NOMO-1 treated with DMSO at 0.1 percent for 48 hours (cell line): ENCODE data around the gene GPSM3.
"Not testable (repeated sequence)": the region's sequence is repeated elsewhere in the genome, so short reads cannot be mapped to it uniquely, and the experiment has no call there.

Source experiments
- DNase-seq: peaks from one replicate; lab custom pipeline; 2025; ENCODE audit not compliant: unreplicated experiment; lab: John Stamatoyannopoulos, UW

GPSM3 gene

GRCh38 chr6:32203426-32204267, 11.2 kb upstream of the GPSM3 start:
- DNase-seq: no peak

DNA sequence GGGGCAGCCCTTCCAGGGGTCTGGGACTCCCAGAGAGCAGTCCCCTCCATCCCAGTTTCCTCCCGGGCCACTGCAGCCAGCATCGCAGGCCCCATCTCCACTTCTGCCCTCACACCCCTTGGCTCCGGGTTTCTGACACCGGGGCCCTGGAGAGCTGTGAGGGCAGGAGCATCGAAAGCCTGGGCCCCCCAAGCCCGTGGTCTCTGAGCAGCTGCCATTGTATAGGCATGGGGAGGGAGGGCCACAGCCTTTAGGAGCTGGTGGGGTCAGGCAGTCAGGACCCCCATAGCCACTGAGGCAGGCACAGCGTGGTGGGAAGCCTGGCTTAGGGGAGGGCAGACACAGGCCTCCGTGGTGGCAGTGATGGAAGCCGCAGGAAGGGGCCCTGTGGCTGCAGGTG, 9.7 kb upstream of the GPSM3 start:
- no peak for DNase-seq

DNA sequence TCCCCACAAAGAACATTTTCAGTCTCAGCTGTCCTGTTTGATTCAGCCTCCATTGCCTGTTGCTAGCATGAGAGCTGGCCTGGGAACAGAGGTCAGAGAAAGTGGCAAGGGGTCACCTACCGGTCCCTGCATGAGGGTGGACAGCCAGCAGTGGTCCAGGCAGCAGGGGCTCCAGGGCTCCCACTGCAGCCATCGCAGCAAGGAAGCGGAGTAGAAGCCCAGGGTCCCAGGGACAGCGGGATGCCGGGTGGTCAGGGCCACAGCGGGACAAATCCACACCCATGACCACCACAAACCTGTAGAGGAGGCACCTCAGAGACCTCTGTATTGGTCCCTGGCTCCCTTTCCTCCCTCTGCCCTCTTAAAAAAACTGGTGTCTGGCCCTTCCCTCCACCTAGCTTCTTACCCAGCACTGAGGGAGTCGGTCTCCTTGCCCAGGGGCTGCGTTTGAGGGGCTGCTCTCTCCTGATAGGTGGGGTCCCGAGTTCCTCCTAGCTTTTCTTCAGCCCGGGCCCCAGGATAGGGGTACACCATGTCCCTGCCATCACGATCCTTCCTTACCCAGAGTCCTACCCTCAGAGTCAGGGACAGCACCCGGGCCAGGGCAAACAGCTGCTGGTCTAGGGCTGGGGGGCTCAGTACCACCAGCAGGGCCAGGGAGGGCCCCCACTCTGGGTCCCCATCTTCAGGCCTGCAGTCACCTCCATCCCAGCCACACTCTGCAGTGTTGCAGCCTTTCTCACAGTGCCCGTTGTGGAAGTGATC, 8.4 kb upstream of the GPSM3 start:
- no peak for DNase-seq

- DNase-seq: no peak
Measured at GRCh38 chr6:32198866-32199265, 6.4 kb upstream of the GPSM3 start.

GRCh38 chr6:32198345-32198696, 5.9 kb upstream of the GPSM3 start:
- no peak for DNase-seq

- peak; percentile 11 for DNase-seq
Measured at GRCh38 chr6:32196682-32197616, 4.5 kb upstream of the GPSM3 start.

GRCh38 chr6:32195902-32196681, 3.6 kb upstream of the GPSM3 start:
- peak; percentile 21 for DNase-seq

GRCh38 chr6:32195652-32195901, 3.1 kb upstream of the GPSM3 start:
- peak; percentile 98 for DNase-seq

DNA sequence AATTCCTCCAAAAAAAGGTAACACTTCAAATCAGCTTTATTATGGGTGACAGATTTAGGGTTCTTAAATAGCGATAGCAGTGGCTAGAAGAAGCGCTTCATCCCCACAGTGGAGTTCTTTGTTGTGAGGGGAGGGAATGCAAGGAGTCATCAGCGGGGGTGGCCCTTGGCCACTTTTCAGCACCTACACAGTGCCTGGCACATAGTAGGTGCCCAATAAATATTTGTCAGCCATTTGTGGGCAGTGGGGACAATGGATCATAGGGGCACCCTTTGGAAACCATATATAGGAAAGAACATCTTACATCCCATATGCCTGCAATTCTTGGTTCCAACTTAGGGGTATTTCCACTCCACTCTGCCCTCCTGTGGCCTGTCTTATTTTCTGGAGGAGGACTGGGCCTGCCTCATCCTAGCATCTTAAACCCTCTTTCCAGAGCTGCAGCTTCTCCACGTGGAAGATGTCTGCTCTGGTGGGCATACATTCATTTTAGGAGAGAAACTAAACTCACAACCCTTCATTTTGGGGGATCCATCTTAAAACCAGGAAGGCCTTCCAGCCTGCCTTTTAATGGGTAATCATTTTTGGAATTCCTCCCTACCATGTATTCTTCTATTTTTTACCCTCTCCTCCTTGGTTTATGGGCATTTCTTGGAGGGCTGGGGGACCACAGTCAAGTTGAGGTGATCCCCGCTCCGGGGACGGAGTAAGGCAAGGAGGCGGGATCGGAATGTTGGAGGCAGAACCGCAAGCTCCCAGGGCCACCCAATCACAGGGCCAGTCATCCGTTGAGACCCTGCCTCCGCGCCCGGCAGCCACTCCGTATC, 2.6 kb upstream of the GPSM3 start:
- peak; percentile 58 for DNase-seq

GRCh38 chr6:32194388-32194787, 1.9 kb upstream of the GPSM3 start:
- DNase-seq: no peak

- not testable (repeated sequence) for DNase-seq
Measured at GRCh38 chr6:32193096-32193495, 653 bp upstream of the GPSM3 start.

GRCh38 chr6:32191696-32192607, 491 bp downstream of the GPSM3 start:
- no peak for DNase-seq

DNA sequence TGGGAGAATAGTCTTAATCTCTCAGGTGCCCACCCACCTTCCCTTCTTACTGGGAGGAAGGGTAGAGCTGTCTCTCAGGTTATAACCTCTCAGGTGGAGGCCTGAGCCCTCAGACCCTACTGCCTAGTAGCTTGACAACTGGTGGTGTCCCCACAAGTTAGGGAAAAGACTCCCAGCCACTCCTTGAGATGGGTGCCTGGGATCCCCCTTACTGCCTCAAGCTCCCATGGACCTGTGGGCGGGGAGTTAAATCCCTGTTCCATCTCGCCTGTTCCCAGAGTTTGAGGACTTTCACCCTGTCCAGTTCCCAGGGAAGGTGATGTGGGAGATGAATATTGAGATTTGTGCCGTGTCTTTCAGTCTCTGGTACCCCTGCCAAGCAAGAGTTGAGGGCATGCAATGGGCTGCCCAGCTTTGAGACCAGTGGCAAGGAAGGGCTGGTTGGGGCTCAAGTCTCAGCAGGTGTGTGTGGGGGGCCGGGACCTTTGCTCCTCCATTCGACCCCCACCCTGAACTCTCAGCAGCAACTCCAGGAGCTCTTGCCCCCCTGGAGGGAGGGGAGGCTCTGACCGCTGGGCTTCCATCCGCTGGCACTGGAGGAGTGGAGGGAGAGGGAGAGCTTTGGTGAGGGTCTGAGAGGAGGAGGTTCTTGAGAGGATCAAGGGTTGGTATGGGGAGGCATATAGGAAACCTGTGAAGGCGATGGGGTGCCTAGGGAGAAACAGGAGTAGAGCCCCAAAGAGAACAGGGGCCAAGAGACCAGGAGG, 1.3 kb downstream of the GPSM3 start:
- DNase-seq: no peak

DNA sequence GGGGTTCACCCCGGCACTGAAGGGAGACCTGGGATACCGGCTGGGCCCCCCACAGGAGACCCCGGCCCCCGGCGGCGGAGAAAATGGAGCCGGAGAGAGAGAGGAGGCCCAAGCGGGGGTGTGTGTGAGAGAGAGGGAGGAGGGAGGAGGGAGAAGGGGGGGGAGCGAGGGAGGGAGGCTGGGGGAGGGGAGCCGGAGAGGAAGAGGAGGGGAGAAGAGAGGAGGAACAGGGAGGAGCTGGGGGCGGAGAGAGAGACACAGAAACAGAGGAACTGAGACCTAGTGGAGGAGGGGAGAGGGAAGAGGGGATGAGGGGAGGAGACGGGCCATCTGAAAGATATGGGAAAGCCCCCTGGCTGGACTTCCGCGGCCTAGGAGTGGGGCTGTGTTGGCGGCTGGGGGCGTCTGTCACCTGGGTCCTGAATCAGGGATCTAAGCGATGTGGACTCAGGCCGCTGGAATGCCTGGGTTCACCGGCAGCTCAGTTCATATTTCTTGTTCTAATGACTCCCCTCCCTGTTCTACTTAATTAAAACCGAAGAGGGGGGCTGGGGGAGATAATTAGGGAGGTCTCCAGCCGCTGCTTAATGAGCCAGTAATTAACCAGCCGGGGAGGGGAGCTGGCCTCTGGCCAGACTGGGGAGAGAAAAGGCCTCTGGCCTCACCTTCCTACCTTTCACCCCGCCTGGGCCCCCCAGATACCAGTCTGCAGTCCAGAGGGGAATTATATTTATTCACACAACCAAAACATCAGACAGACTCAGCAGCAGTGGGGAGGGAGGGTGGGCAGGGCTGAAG, 2.2 kb downstream of the GPSM3 start, which contains the start of gene PBX2:
PBX2 (minus strand) TSS at position 149 of the 798 bp plus-strand sequence. CDS start 287 bp downstream, outside the sequence.
- peak; percentile 95 for DNase-seq

DNA sequence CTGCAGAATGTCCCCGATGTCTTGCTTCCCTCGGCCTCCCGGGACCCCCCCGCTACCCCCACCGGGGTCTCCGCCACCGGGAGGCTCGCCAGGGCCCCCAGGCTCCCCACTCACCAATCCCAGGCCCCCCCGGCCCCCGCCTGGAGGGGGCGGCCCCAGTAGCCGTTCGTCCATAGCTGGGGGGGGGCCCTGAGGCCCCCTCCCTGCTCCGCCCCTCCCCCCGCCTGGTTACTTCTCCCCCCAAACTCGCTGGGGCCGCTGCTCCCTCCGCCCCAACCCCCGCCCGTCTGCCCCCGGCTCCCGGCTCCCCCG, 2.7 kb downstream of the GPSM3 start:
- DNase-seq: no peak

DNA sequence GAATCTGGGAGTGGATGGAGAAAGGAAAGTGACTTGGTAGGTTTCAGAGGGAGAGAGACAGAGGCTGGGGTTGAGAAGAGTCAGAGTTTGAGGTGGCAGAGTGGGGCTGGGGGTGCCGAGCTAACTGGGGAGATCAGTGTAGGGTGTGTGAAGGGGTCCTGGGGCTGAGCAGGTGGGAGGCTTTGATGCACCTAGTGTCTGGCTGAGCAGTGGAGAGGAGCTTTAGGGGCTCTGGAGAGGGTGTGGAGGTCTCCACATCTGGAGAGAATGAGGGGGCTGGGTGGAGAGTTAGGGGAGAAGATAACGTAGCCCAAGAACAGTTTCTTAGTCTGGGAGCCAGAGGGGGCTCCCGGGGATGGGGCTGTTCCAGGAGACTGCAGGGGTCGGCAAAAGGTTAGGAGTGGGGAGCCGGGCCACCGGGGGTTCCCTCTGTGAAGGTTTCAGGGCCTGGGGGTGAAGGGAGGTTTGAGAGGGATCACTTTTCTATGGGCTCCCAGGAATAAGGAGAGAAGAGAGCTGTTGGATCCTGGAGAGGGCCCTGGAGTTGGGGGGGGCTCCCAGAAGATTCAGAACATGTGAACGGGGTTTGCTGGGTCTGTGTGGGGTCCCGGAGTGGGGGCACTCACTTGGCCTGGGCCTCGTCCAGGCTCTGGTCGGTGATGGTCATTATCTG, 3.2 kb downstream of the GPSM3 start:
- no peak for DNase-seq
